ENCODE data around the gene CRACR2A. TPM values are rescaled to one million over a fixed set of nuclear protein-coding genes. Genes with fewer than 3 reads are reported as not detected.

Gene CRACR2A
- polyA plus RNA-seq, 3 donors, result 2.8 to 10.7 (median 5.8) TPM

DNA sequence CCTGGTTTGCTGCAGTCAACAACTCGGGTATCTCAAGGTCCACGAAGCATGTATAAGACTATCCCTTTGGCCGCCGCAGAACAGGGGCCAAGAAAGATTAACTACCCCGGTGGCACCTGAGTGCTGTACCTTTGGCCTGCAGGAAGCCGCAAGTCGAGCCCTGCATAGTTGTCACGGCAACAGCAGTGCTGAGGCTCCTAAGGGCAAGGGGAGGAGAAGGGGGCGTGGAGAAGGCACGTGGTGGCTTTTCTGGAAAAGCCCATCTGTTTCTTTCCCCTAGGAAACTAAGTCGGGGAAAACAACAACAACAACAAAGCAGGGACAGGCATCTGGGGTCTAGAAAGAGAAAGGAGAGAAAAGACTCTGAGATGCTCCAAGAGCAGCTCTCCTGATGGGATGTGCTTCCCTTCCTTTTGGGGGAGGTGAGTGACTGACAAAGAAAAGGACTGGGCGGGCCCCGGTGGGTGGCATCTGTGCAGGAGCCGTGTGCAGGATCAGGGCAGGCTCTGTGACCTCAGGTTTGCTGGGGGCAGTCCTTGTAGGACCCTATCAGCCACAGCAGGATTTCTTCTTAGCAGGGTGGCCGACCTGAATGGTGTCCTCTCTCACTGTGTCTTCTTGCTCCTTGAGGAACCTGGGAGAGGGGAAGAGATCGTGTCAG lies 138.0 kb downstream of the CRACR2A start:
- 94% methylated on average over 10 of the region's 16 CpGs for WGBS (ENCODE audit: insufficient coverage)
- H3K9ac ChIP-seq (ENCODE audit: insufficient read depth, low read length, poor library complexity, severe bottlenecking), result no peak overlapping the region
- peaks cover 51 to 80% of the 10 kb centered on the region in 2 donors for H3K36me3 ChIP-seq (replicated peaks in 1 of 2; ENCODE audit: control insufficient read depth in 1 of 2, insufficient read depth in 2 of 2, low read length in 2 of 2)
- H3K9me3 Mint-ChIP-seq, result peaks cover 0 to 4% (median 0%) of the 10 kb centered on the region in 7 donors
- H3K4me1 Mint-ChIP-seq, result no peaks in the 10 kb centered on the region
- H3K9me3 ChIP-seq (replicated peaks in 1 of 2; ENCODE audit: control insufficient read depth in 1 of 2, insufficient read depth in 1 of 2, low read length in 2 of 2), result no peaks in the 10 kb centered on the region
- H3K4me3 ChIP-seq (replicated peaks in 1 of 3; ENCODE audit: low read depth in 2 of 3, low read length in 3 of 3), result no peak overlapping the region
- no peak for DNase-seq
- intact Hi-C loops (cut with micrococcal nuclease), result no loop called here
- H4K20me1 ChIP-seq (ENCODE audit: insufficient read depth, low read length), result no peaks in the 10 kb centered on the region
- H3K27me3 Mint-ChIP-seq (ENCODE audit: low read depth in 3 of 3), result no peaks in the 10 kb centered on the region
- H3K27ac ChIP-seq (ENCODE audit: low read depth in 1 of 2, low read length in 2 of 2), result no peak overlapping the region
- no peak overlapping the region for H2AFZ ChIP-seq (ENCODE audit: insufficient read depth, low read depth, low read length, poor library complexity, severe bottlenecking)
- peaks cover 61 to 78% of the 10 kb centered on the region in 2 donors for H3K36me3 Mint-ChIP-seq
- H3K4me3 Mint-ChIP-seq, result no peak overlapping the region
- no peaks in the 10 kb centered on the region for H3K79me2 ChIP-seq (ENCODE audit: insufficient read depth, low read length)
- no peaks in the 10 kb centered on the region for H3K4me1 ChIP-seq (ENCODE audit: control insufficient read depth in 1 of 2, insufficient read depth in 2 of 2, low read length in 2 of 2)
- no peaks in the 10 kb centered on the region for H3K27me3 ChIP-seq (ENCODE audit: control insufficient read depth in 2 of 2, insufficient read depth in 2 of 2, low read length in 2 of 2)
- H3K27ac Mint-ChIP-seq, result peak overlapping the region in 2 of 7 donors; percentile 43 to 47
- TF ChIP-seq, protein P1, sequence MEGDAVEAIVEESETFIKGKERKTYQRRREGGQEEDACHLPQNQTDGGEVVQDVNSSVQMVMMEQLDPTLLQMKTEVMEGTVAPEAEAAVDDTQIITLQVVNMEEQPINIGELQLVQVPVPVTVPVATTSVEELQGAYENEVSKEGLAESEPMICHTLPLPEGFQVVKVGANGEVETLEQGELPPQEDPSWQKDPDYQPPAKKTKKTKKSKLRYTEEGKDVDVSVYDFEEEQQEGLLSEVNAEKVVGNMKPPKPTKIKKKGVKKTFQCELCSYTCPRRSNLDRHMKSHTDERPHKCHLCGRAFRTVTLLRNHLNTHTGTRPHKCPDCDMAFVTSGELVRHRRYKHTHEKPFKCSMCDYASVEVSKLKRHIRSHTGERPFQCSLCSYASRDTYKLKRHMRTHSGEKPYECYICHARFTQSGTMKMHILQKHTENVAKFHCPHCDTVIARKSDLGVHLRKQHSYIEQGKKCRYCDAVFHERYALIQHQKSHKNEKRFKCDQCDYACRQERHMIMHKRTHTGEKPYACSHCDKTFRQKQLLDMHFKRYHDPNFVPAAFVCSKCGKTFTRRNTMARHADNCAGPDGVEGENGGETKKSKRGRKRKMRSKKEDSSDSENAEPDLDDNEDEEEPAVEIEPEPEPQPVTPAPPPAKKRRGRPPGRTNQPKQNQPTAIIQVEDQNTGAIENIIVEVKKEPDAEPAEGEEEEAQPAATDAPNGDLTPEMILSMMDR (IDR thresholded peaks at IDR 0.05), result no peak
- H3K4me2 ChIP-seq (replicated peaks; ENCODE audit: extremely low read depth, low read length, poor library complexity, severe bottlenecking), result no peak overlapping the region

DNA sequence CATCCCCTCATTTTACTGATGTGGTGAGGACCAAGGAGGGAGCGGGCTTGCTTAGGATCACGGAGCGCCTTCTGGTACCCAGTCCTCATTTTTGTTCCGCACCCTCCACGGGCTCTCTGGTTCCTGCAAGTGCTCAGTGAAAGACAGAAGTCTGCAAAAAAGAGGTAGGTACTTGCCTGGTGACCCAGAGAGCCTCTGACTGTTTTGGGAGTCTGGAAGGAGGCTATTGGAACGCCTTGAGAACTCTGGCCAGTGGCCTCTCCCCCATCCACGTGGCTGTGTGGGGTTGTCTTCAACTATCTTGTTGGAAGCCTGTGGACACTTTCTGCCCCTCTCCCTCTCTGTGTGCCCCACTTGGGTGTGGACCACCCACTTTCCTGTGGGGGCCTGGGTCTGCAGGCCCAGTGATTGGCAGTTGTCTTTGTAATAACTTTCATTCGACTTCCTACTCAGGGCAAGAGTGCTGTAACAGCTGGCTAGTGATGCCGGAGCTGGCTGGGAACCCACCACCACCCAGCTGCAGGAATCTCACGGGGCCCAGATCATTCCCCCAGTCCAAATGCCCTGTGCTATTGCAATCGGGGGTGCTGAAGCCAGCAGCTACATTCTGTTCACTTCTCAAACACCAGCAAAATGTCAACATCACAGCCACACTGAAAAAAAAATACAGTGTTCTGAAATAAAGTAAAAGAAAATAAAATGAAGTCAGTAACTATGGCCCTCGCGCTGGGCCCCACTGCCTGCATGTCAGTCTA lies 139.1 kb downstream of the CRACR2A start:
- Histone ChIP-seq H3K36me3 (replicated peaks in 1 of 2; ENCODE audit: control insufficient read depth in 1 of 2, insufficient read depth in 2 of 2, low read length in 2 of 2) (peaks cover 42 to 80% of the 10 kb centered on the region in 2 donors), H3K27me3 (ENCODE audit: control insufficient read depth in 2 of 2, insufficient read depth in 2 of 2, low read length in 2 of 2) (no peaks in the 10 kb centered on the region), H3K9ac (ENCODE audit: insufficient read depth, low read length, poor library complexity, severe bottlenecking) (no peak overlapping the region), H2AFZ (ENCODE audit: insufficient read depth, low read depth, low read length, poor library complexity, severe bottlenecking) (no peak overlapping the region), H3K4me2 (replicated peaks; ENCODE audit: extremely low read depth, low read length, poor library complexity, severe bottlenecking) (no peak overlapping the region), H3K4me1 (ENCODE audit: control insufficient read depth in 1 of 2, insufficient read depth in 2 of 2, low read length in 2 of 2) (no peaks in the 10 kb centered on the region), H4K20me1 (ENCODE audit: insufficient read depth, low read length) (no peaks in the 10 kb centered on the region), H3K79me2 (ENCODE audit: insufficient read depth, low read length) (no peaks in the 10 kb centered on the region), H3K4me3 (replicated peaks in 1 of 3; ENCODE audit: low read depth in 2 of 3, low read length in 3 of 3) (no peak overlapping the region), H3K27ac (ENCODE audit: low read depth in 1 of 2, low read length in 2 of 2) (no peak overlapping the region), H3K9me3 (replicated peaks in 1 of 2; ENCODE audit: control insufficient read depth in 1 of 2, insufficient read depth in 1 of 2, low read length in 2 of 2) (no peaks in the 10 kb centered on the region)
- Mint-ChIP-seq H3K4me1 (no peaks in the 10 kb centered on the region), H3K9me3 (peaks cover 0 to 5% (median 2%) of the 10 kb centered on the region in 7 donors), H3K4me3 (no peak overlapping the region), H3K36me3 (peaks cover 63 to 78% of the 10 kb centered on the region in 2 donors), H3K27ac (no peak overlapping the region), H3K27me3 (ENCODE audit: low read depth in 3 of 3) (no peaks in the 10 kb centered on the region)
- no peak for DNase-seq
- TF ChIP-seq, protein P1 (IDR thresholded peaks at IDR 0.05), result no peak
- intact Hi-C loops (cut with micrococcal nuclease), result no loop called here
- WGBS (ENCODE audit: insufficient coverage), result 100% methylated on average over 9 of the region's 13 CpGs

Measured in CD14-positive monocyte (primary cell).